Activated CD4-positive, alpha-beta T cell treated with anti-CD3 and anti-CD28 coated beads, Interleukin-2, amount 10 ng/mL, durations not matched to agents 7 days and 5 days (primary cell): ENCODE measurements around the gene HDAC11. TPM values are rescaled to one million over a fixed set of nuclear protein-coding genes. Genes with fewer than 3 reads are reported as not detected.

ENCODE experiments used
- CTCF ChIA-PET: fragments of 350-600 bp; sonication (Branson Sonifier 250); formaldehyde crosslinking; loops from one replicate; lab custom pipeline; 2021; ENCODE audit warnings: antibody characterized with exemption; lab: Charles Lee
- POLR2A ChIA-PET: fragments of 350-600 bp; sonication (Branson Sonifier 250); formaldehyde crosslinking; loops from one replicate; lab custom pipeline; 2021; ENCODE audit warnings: antibody characterized with exemption; lab: Charles Lee
- DNase-seq: peaks from one replicate; pipeline ENCODE4 v3.0.0-alpha.2; 2020
- H3K27ac Mint-ChIP-seq: one replicate; pipeline ENCODE4 v1.8.0; 2021; ENCODE audit warnings: mild to moderate bottlenecking, moderate library complexity, mixed read lengths
- H3K27me3 Mint-ChIP-seq: one replicate; pipeline ENCODE4 v1.8.0; 2021; ENCODE audit warnings: mixed read lengths
- H3K36me3 Mint-ChIP-seq: one replicate; pipeline ENCODE4 v1.8.0; 2021; ENCODE audit warnings: low read depth, mixed read lengths
- H3K4me1 Mint-ChIP-seq: one replicate; pipeline ENCODE4 v1.8.0; 2021; ENCODE audit warnings: mixed read lengths
- H3K4me3 Mint-ChIP-seq: one replicate; pipeline ENCODE4 v1.8.0; 2021; ENCODE audit warnings: mild to moderate bottlenecking, moderate library complexity, mixed read lengths
- H3K9me3 Mint-ChIP-seq: one replicate; pipeline ENCODE4 v1.8.0; 2021; ENCODE audit warnings: mixed read lengths
- total RNA-seq, 2 experiments: library from RNA; stranded (reverse); gene quantifications; one replicate each; pipeline ENCODE4 v1.2.3, GENCODE V29; 2021

The HDAC11 gene
- total RNA-seq, 2 experiments from 2014 or later, result 1.6 to 2.3 TPM

GRCh38 chr3:13537909-13538296 lies 57.8 kb downstream of the HDAC11 start:
- Mint-ChIP-seq H3K9me3 (peaks cover 12% of the 10 kb centered on the region), H3K4me1 (peaks cover 9% of the 10 kb centered on the region), H3K4me3 (no peak overlapping the region), H3K27ac (no peak overlapping the region), H3K36me3 (peaks cover 3% of the 10 kb centered on the region), H3K27me3 (peaks cover 23% of the 10 kb centered on the region)
- CTCF ChIA-PET, result interaction anchor here (1.2 kb wide), 1 partner anchor 40 kb away, joined by 3 read pairs; no protein-coding TSS in a partner anchor
- no peak for DNase-seq
- POLR2A ChIA-PET, result no interaction called here

- Mint-ChIP-seq H3K9me3 (peaks cover 12% of the 10 kb centered on the region), H3K4me1 (peaks cover 10% of the 10 kb centered on the region), H3K4me3 (no peak overlapping the region), H3K27ac (no peak overlapping the region), H3K27me3 (peaks cover 25% of the 10 kb centered on the region), H3K36me3 (peaks cover 3% of the 10 kb centered on the region)
- POLR2A ChIA-PET, result no interaction called here
- CTCF ChIA-PET, result interaction anchor here (0.8 to 1.6 kb wide), 3 partner anchors 23 to 40 kb away, joined by 3 read pairs; no protein-coding TSS in a partner anchor
- no peak for DNase-seq
Observed at GRCh38 chr3:13538520-13539291, 58.6 kb downstream of the HDAC11 start.

- H3K27me3 Mint-ChIP-seq, result peaks cover 29% of the 10 kb centered on the region
- ChIA-PET POLR2A (no interaction called here), CTCF (interaction anchor here (0.8 to 1.6 kb wide), 2 partner anchors 23 to 36 kb away, joined by 3 read pairs; no protein-coding TSS in a partner anchor)
- peaks cover 16% of the 10 kb centered on the region for H3K4me1 Mint-ChIP-seq
- peaks cover 12% of the 10 kb centered on the region for H3K9me3 Mint-ChIP-seq
- peaks cover 3% of the 10 kb centered on the region for H3K36me3 Mint-ChIP-seq
- H3K27ac Mint-ChIP-seq, result no peak overlapping the region
- H3K4me3 Mint-ChIP-seq, result no peak overlapping the region
- DNase-seq, result no peak
Observed at GRCh38 chr3:13539292-13539638, 59.2 kb downstream of the HDAC11 start.

GRCh38 chr3:13539671-13540070 lies 59.6 kb downstream of the HDAC11 start:
- POLR2A ChIA-PET, result no interaction called here
- no peak for DNase-seq
- Mint-ChIP-seq H3K4me3 (no peak overlapping the region), H3K36me3 (peaks cover 3% of the 10 kb centered on the region), H3K27ac (no peak overlapping the region), H3K4me1 (peaks cover 20% of the 10 kb centered on the region), H3K9me3 (peaks cover 12% of the 10 kb centered on the region), H3K27me3 (peaks cover 29% of the 10 kb centered on the region)
- CTCF ChIA-PET, result interaction anchor here (1.6 kb wide), 1 partner anchor 22 kb away, joined by 3 read pairs; no protein-coding TSS in a partner anchor

GRCh38 chr3:13540297-13540995 lies 60.3 kb downstream of the HDAC11 start:
- H3K4me1 Mint-ChIP-seq, result peaks cover 28% of the 10 kb centered on the region
- POLR2A ChIA-PET, result no interaction called here
- peaks cover 32% of the 10 kb centered on the region for H3K27me3 Mint-ChIP-seq
- no peak overlapping the region for H3K4me3 Mint-ChIP-seq
- no peak for DNase-seq
- peaks cover 12% of the 10 kb centered on the region for H3K9me3 Mint-ChIP-seq
- no peak overlapping the region for H3K27ac Mint-ChIP-seq
- H3K36me3 Mint-ChIP-seq, result peaks cover 3% of the 10 kb centered on the region
- CTCF ChIA-PET, result interaction anchor here (1.1 to 1.6 kb wide), 2 partner anchors 22 to 36 kb away, joined by 3 read pairs; no protein-coding TSS in a partner anchor

- POLR2A ChIA-PET, result no interaction called here
- peaks cover 33% of the 10 kb centered on the region for H3K27me3 Mint-ChIP-seq
- CTCF ChIA-PET, result interaction anchor here (1.0 kb wide), 1 partner anchor 84 kb away, joined by 3 read pairs; no protein-coding TSS in a partner anchor
- no peak overlapping the region for H3K27ac Mint-ChIP-seq
- peaks cover 3% of the 10 kb centered on the region for H3K36me3 Mint-ChIP-seq
- H3K4me1 Mint-ChIP-seq, result peaks cover 25% of the 10 kb centered on the region
- no peak for DNase-seq
- peaks cover 12% of the 10 kb centered on the region for H3K9me3 Mint-ChIP-seq
- H3K4me3 Mint-ChIP-seq, result no peak overlapping the region
Observed at GRCh38 chr3:13541691-13542090, 61.6 kb downstream of the HDAC11 start.

- POLR2A ChIA-PET, result no interaction called here
- H3K4me3 Mint-ChIP-seq, result no peak overlapping the region
- H3K36me3 Mint-ChIP-seq, result peaks cover 3% of the 10 kb centered on the region
- H3K27me3 Mint-ChIP-seq, result peaks cover 33% of the 10 kb centered on the region
- H3K4me1 Mint-ChIP-seq, result peaks cover 21% of the 10 kb centered on the region
- CTCF ChIA-PET, result interaction anchor here (1.0 kb wide), 1 partner anchor 85 kb away, joined by 3 read pairs; no protein-coding TSS in a partner anchor
- peaks cover 12% of the 10 kb centered on the region for H3K9me3 Mint-ChIP-seq
- no peak for DNase-seq
- H3K27ac Mint-ChIP-seq, result no peak overlapping the region
Observed at GRCh38 chr3:13542142-13542541, 62.0 kb downstream of the HDAC11 start.

GRCh38 chr3:13543253-13543652 lies 63.1 kb downstream of the HDAC11 start:
- CTCF ChIA-PET, result no interaction called here
- H3K4me1 Mint-ChIP-seq, result peaks cover 23% of the 10 kb centered on the region
- POLR2A ChIA-PET, result no interaction called here
- no peak overlapping the region for H3K27ac Mint-ChIP-seq
- peaks cover 3% of the 10 kb centered on the region for H3K36me3 Mint-ChIP-seq
- no peak for DNase-seq
- peaks cover 41% of the 10 kb centered on the region for H3K27me3 Mint-ChIP-seq
- no peak overlapping the region for H3K4me3 Mint-ChIP-seq
- peaks cover 12% of the 10 kb centered on the region for H3K9me3 Mint-ChIP-seq

GRCh38 chr3:13544293-13544831 lies 64.3 kb downstream of the HDAC11 start:
- ChIA-PET POLR2A (no interaction called here), CTCF (interaction anchor here (0.9 kb wide), 1 partner anchor 48 kb away, joined by 3 read pairs; no protein-coding TSS in a partner anchor)
- DNase-seq, result peak; percentile 72
- Mint-ChIP-seq H3K36me3 (peaks cover 3% of the 10 kb centered on the region), H3K27me3 (peaks cover 40% of the 10 kb centered on the region), H3K4me1 (peaks cover 26% of the 10 kb centered on the region), H3K9me3 (peaks cover 12% of the 10 kb centered on the region), H3K27ac (no peak overlapping the region), H3K4me3 (no peak overlapping the region)

GRCh38 chr3:13544951-13545651 lies 65.0 kb downstream of the HDAC11 start:
- DNase-seq, result no peak
- POLR2A ChIA-PET, result no interaction called here
- no peak overlapping the region for H3K4me3 Mint-ChIP-seq
- CTCF ChIA-PET, result interaction anchor here (0.9 kb wide), 1 partner anchor 49 kb away, joined by 3 read pairs; no protein-coding TSS in a partner anchor
- H3K27me3 Mint-ChIP-seq, result peaks cover 47% of the 10 kb centered on the region
- peaks cover 31% of the 10 kb centered on the region for H3K4me1 Mint-ChIP-seq
- H3K36me3 Mint-ChIP-seq, result peaks cover 3% of the 10 kb centered on the region
- H3K27ac Mint-ChIP-seq, result no peak overlapping the region
- H3K9me3 Mint-ChIP-seq, result peaks cover 12% of the 10 kb centered on the region

GRCh38 chr3:13545952-13546454 lies 65.9 kb downstream of the HDAC11 start:
- Mint-ChIP-seq H3K9me3 (peaks cover 9% of the 10 kb centered on the region), H3K36me3 (peaks cover 3% of the 10 kb centered on the region), H3K27me3 (peaks cover 50% of the 10 kb centered on the region), H3K4me1 (peaks cover 31% of the 10 kb centered on the region), H3K27ac (no peak overlapping the region), H3K4me3 (no peak overlapping the region)
- CTCF ChIA-PET, result no interaction called here
- no peak for DNase-seq
- POLR2A ChIA-PET, result no interaction called here

GRCh38 chr3:13546667-13547171 lies 66.6 kb downstream of the HDAC11 start:
- POLR2A ChIA-PET, result no interaction called here
- DNase-seq, result no peak
- H3K4me3 Mint-ChIP-seq, result no peak overlapping the region
- no peak overlapping the region for H3K27ac Mint-ChIP-seq
- H3K9me3 Mint-ChIP-seq, result peaks cover 7% of the 10 kb centered on the region
- CTCF ChIA-PET, result no interaction called here
- H3K4me1 Mint-ChIP-seq, result peaks cover 31% of the 10 kb centered on the region
- peaks cover 49% of the 10 kb centered on the region for H3K27me3 Mint-ChIP-seq
- H3K36me3 Mint-ChIP-seq, result peaks cover 3% of the 10 kb centered on the region
